Skin of body (tissue), 2 donors: Measurements from ENCODE around the gene EIF3B. TPM values are rescaled to one million over a fixed set of nuclear protein-coding genes. Genes with fewer than 3 reads are reported as not detected.
A peak's percentile ranks its signal among the peaks of the same experiment; 100 is the strongest.
"Not testable (repeated sequence)": the region's sequence is repeated elsewhere in the genome, so short reads cannot be mapped to it uniquely, and the experiment has no call there.

Experiments used
- DNase-seq: peaks from one replicate; lab custom pipeline; 2025; lab: John Stamatoyannopoulos, UW
- total RNA-seq: library from RNA; depleted of rRNA; stranded (reverse); fragments of >200 nt; gene quantifications from one replicate; pipeline ENCODE4 v1.2.3, GENCODE V29; 2014

EIF3B gene
- total RNA-seq: 108 TPM

DNA sequence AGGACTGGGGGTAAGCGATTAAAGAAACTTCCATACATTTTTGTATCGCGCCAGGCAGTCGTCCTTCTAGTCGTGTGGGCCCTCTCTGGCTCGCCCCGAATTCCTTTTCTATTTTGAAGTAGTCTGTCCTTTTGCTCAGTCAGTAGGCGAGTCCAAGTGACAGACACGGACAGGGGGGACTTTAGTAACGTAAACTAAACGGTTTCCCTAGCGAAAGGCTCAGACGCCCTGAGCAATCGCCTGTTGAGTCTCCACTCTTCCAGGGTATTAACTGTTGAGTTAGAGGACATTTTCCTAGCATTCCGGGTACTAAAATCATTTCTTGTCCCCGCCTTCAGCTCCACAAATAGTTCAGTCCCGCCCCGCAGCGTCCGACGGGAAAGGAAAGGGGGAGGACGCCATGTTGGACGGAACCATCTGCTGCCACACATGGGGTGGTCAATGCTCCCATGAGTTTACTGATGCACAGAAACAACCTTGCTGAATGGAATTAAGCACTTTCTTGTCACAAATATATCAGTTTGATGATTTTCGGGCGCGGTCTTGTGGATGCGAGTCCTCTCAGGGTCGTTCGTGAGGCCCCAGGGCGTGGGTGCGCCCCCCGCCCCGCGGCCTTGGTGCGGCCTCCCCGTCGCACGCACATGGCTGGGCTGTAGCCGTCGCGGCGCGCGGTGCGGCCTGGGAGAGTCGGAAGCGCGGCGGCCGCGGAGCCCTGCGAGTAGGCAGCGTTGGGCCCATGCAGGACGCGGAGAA, at the start of gene EIF3B:
Gene EIF3B, plus strand, starts transcription at position 642 of the 753 bp plus-strand sequence. Its CDS starts 95 bp downstream, at position 737.
- DNase-seq: peak; percentile 99

DNA sequence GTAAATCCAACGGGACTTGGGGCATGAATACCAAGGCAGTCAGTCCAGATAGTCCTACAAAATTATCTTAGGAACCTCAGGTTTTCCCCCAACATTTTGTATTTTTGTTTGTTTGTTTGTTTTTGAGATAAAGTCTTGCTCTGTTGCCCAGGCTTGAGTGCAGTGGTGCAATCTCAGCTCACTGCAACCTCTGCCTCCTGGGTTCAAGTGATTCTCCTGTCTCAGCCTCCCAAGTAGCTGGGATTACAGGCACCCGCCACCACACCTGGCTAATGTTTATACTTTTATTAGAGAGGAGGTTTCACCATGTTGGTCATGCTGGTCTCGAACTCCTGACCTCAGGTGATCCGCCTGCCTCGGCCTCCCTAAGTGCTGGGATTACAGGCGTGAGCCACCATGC, 49.4 kb upstream of the EIF3B start:
- DNase-seq: not testable (repeated sequence)

DNA sequence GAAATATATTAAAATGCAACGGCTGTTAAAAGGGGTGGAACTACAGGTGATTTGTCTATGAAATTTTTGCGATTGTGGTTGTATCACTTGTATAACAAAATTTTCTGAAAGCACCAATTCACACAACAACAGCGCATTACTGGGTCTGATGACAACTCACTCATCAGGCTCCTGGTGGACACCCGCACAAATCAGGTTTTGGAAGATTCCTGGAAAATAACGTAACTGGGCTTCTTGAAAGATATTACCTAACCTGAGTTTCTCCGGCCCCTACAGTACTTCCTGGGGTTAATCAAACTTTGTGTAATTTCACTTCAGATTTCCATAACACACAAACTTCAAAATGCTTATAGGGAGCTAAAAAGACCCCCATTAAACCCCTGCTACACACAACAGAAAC, 47.9 kb upstream of the EIF3B start:
- DNase-seq: no peak

DNA sequence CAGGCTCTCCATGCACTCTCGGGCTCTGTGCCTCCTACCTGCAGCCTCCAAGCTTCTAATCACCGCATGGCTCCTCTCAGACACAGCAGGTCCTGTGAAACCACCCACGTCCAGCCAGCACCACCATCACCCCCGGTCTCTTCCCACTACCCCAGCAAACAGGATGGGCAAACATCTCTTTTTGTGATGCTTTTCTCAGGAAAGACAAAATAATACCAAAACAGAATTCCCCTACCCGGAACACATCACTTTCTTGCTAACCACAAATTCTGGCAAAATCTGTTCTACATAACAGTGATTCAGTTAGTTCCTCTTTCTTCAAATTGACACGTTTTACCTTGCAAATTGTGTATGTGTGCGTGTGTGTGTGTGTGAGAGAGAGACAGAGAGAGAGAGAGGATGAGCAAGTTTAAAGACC, 46.9 kb upstream of the EIF3B start:
- no peak for DNase-seq

DNA sequence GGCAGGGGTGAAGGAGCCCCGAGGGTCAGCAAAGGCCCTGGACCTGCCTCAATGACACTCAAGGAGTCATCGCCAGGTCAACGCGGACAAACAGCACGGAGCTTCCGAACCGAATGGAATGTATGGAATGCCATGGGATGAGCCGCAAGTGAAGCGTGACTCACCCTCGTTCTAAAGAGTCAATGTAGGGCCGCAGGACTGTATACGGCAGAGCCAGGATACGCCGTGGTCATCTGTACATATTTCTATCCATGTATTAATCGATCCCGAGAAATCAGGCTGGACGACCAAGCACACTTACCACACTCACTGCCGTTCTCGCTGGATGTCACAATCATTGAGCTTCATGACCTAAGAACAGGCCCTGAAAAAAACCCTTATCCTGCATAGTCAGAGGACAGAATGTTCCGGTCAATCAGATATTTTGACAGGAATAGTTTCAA, 44.7 kb upstream of the EIF3B start:
- DNase-seq: no peak

DNA sequence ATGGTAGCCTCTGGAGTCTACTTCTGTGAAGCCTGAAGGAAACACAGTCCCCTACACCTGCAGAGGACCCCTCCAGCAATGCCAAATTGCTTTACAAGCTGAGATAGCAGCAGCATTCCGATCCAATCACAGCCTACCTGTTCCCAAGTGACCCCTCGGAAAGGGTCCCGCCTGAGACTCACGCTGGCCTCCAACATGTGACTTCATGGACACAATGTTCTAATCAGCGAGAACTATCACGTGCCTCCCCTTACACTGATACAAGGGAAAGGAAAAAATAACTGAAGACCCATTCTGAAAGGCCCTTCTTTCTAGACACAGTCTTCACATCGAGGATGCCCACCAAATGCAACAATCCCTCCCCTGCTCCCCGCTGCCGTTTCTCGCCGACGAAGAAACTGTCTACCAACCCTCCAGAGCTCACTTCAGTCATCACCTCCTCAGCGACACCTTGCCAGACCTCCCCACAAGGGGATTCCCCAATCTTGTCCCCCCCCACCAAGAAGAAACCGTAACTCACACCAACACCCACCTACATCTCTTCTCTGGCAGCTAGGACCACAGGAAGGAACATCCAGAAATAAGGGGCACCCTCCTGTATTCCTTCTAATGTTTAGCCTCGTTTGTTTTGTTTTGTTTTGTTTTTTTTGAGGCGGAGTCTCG, 42.2 kb upstream of the EIF3B start:
- no peak for DNase-seq

DNA sequence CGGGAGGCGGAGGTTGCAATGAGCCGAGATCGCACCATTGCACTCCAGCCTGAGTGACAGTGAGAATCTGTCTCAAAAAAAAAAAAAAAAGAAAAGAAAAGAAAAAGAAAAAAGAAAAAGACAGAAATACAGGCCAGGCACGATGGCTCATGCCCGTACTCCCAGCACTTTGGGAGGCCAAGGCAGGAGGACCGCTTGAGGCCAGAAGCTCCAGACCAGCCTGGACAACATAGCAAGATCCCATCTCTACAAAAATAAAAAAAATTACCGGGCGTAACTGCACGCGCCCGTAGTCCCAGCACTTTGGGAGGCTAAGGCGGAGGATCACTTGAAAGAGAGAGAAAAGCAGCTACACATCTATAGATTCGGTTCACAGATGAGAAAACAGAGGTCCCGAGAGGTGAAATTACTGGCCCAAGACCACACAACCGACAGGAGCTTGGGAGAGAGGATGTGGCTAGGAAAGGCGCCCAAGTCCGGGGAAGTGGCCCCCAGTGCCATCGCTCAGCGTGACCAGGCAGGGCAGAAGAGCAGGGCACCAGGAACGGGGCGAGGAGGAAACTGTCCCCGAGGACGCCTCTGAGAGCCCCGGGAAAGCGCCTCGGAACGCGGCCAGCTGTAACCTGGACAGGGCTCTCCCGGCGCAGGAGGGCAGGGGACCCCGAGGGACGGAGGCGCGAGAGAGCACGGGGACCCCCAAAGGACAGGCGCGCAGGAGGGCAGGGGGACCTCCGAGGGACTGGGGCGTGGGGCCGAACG, 41.0 kb upstream of the EIF3B start:
- no peak for DNase-seq

DNA sequence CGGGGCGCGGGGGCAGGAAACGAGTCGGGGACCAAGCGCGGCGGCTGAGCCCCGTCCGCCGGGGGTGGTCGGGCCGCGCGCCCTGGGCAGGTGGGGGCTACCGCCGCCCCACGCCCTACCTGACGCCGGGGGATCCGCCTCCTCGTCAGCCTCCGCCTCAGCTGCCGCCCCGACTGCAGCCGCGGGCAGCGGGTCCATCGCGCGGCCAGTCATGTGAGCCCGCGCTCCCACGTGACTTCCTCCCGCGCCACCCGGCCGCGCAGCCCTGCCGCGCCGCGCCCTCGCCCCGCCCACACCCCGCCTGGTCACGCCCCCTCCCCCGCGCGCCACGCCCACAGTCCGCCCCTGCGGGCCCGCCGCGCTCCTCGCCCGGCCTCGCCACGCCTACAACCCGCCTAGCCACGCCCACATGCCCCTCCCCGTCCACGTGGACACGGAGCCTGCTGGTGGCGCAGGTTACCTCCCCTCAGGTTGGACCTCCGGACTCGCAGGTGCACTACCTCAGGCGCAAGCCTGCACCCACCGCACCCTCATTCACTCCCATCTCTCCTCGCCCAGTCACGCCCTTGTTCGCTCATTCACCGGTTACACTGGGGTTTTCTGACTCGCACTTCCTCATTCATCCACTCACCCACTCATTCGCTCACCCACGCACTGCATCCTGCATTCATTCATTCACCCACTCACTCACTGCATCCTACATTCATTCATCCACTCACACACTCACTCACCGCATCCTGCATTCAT, 40.2 kb upstream of the EIF3B start, which contains the start of gene SNX8:
Gene SNX8, minus strand, starts transcription at position 233 of the 747 bp plus-strand sequence. Its CDS starts 20 bp downstream, at position 213.
- DNase-seq: peak; percentile 75

DNA sequence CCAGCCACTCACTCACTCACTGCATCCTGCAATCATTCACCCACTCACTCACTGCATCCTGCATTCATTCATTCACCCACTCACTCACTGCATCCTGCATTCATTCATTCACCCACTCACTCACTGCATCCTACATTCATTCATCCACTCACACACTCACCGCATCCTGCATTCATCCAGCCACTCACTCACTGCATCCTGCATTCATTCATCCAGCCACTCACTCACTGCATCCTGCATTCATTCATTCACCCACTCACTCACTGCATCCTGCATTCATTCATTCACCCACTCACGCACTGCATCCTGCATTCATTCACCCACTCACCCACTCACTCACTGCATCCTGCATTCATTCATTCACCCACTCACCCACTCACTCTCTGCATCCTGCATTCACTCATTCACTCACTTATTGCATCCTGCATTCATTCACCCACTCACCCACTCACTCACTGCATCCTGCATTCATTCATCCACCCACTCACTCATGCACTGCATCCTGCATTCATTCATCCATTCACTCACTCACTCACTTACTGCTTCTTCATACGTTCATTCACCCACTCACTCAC, 39.6 kb upstream of the EIF3B start:
- DNase-seq: not testable (repeated sequence)

DNA sequence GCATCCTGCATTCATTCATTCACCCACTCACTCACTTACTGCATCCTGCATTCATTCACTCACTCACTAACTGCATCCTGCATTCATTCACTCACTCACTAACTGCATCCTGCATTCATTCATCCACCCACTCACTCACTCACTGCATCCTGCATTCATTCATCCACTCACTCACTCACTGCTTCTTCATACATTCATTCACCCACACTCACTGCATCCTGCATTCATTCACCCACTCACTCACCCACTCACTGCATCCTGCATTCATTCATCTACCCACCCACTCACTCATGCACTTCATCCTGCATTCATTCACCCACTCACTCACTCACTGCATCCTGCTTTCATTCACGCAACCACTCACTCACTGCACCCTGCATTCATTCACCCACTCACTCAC, 38.8 kb upstream of the EIF3B start:
- DNase-seq: no peak

DNA sequence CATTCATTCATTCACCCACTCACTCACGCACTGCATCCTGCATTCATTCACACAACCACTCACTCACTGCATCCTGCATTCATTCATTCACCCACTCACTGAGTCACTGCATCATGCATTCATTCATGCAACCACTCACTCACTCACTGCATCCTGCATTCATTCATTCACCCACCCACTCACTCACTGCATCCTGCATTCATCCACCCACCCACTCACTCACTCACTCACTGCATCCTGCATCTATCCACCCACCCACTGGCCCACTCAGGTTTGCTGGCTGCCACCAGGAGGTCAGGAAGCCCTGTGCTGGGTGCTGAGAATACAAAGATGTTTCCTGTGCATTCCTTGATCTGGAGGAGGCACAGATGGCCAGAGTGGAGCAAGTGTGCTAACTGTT, 38.0 kb upstream of the EIF3B start:
- DNase-seq: no peak

DNA sequence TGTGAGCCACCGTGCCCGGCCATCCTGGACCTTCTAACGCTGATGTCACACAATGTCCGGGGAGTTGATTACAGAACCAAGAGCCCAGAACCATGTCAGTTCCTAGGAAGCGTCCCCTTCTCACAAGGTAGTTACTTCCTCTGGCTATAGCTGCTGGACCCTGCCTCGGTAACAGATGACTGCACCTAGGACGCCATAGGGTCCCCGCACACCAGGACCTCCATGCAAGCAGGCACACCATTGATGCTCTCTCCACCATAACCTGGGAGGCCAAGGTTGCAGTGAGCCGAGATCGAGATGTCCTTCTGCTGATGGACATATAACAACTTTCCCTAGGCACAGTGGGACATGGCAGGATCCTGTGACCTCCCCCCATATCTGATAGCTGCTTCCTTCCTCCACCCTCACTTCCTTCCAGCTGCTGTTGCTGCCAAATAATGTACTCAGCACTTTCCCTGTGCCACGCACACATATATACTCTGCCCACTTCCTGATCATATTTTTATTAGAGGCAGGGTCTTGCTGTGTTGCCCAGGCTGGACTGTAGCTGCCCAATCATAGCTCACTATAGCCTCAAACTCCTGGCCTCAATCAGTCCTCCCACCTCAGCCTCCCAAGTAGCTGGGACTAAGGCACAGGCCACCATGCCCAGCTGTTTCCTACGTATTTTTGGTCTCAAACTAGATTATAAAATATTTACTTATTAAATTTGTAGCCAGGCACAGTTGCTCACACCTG, 36.9 kb upstream of the EIF3B start:
- no peak for DNase-seq

DNA sequence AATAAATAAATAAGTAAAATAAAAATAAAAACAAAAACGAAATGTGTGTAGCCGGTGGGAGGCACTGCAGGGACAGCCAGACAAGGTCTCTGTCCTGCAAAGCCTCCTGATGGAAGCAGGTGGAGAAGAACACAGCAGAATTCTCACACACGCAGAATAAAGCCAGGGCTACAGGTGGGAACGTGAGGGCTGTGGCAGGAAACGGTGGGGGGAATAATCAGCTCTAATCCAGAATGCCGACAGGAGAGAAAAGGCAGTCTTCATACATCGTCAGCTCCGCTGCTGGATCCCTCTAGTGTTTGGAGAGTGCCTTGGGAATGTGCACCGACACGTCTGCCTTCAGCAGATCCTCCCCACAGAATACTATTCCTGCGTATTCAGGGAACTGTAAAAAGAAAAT, 33.6 kb upstream of the EIF3B start:
- DNase-seq: no peak

DNA sequence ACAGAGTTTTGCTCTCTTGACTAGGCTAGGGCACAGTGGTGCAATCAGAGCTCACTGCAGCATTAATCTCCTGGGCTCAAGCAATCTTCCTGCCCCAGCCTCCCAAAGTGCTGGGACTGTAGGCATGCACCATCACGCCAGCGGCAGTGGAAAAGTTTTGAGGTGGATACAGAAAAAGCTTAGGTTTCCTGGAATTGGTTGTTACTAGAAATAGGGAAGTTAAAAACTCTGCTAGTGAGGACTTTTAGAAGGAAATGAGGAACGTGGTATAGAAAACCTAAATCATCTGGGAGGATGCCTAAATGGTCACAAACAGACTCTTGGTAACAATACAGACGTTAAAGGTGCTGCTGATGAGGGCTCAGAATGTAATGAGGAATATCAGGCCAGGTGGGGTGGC, 29.5 kb upstream of the EIF3B start:
- DNase-seq: no peak

DNA sequence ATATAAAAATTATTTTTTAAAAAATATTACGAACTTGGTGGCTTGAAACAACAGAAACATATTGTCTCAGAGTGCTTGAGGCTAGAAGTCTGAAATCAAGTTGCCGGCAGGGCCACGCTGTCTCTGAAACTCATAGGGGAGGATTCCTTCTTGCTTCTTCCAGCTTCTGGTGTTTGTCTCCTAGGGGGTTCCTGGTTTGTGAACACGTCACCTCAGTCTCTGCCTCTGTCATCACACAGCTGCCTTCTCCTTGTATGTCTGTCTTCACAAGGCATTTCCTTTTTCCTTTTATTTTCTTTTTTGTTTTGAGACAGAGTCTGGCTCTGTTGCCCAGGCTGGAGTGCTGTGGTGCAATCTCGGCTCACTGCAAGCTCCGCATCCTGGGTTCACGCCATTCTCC, 27.7 kb upstream of the EIF3B start:
- no peak for DNase-seq

DNA sequence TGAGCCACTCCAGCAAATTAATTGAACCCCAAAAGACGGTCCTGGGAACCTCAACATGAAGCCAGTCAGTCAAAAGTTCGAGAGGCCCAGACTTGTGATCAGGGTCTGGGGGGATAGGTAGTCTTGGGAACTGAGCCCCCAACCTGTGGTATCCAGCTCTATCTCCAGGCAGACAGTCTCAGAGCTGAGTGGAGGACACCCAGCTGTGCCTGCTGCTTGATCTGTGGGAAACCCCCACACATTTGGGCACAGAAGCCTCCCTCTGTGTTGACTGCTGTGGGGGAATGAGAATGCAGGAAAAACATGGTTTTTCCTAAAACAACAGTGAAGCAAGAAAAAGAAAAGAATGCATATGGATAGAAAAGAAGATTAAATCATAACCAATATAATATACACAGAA, 24.1 kb upstream of the EIF3B start:
- no peak for DNase-seq

DNA sequence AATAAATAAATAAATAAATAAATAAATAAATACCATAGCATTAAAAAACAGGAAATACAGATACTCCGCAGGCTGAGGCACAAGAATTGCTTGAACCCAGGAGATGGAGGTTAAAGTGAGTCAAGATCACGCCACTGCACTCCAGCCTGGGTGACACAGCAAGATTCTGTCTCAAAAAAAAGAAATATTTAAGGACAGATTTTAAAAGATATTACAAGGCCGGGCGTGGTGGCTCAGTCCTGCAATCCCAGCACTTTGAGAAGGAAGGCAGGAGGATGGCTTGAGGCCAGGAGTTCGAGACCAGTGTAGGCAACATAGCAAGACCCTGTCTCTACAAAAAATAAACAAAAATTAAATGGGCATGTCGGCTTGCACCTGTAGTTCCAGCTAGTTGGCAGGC, 22.9 kb upstream of the EIF3B start:
- DNase-seq: no peak

DNA sequence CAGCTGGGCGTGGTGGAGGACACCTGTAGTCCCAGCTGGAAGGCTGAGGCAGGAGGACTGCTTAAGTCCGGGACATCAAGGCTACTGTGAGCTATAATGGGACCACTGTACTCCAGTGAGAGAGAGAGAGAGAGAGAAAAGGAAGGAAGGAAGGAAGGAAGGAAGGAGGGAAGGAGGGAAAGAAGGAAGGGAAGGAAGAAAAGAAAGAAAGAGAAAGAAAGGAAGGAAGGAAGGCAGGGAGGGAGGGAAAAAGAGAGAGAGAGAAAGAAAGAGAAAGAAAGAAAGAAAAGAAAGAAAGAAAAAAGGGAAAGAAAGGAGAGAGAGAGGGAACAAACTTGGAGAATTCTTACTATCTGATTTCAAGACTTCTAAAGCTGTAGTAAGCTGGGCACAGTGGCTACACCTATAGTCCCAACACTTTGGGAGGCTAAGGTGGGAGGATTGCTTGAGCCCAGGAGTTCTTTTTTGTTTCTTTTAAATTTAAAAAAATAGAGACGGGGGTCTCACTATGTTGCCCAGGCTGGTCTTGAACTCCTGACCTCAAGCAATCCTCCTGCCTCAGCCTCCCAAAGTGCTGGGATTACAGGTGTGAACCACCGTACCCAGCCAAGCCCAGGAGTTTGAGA, 21.9 kb upstream of the EIF3B start:
- DNase-seq: not testable (repeated sequence)

DNA sequence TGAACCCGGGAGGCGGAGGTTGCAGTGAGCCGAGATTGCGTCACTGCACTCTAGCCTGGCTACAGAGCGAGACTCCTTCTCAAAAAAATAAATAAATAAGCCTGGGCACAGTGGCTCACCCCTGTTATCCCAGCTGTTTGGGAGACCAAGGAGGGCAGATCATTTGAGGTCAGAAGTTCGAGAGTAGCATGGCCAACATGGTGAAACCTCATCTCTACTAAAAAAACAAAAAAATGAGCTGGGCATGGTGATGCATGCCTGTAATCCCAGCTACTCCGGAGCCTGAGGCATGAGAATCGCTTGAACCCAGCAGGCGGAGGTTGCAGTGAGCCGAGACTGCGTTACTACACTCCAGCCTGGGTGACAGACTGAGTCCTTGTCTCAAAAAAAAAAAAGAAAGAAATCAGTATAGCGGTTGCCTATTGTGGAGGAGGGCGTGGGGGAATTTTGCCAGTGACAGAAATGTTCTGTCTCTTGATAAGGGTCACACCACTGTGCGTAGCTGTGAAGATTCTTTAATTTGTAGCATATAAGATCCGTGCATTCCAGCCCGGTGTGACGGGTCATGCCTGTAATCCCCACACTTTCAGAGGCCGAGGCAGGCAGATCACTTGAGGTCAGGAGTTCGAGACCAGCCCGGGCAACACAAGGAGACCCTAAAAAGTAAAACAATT, 17.9 kb upstream of the EIF3B start:
- no peak for DNase-seq
